KBM-7 (cell line): ENCODE measurements around the gene PKIG.
"Not testable (repeated sequence)": the region's sequence is repeated elsewhere in the genome, so short reads cannot be mapped to it uniquely, and the experiment has no call there.

Experiments used
- DNase-seq: peaks from one replicate; pipeline ENCODE4 v3.0.0-alpha.2; 2015
- in situ Hi-C: fragments of 300-500 bp; cut with MboI; formaldehyde crosslinking; loops from 2 replicates; pipeline ENCODE4 v1.14.3; 2020; ENCODE audit warnings: low sequenced_read_pairs, low pct_unique_long_range_greater_than_20kb, mixed read lengths

PKIG gene

GRCh38 chr20:44582311-44583025, at the start of gene PKIG:
Gene PKIG, plus strand, starts transcription at chr20:44582579. Its CDS starts 31,978 bp downstream, at chr20:44614557.
- in situ Hi-C loops, result no loop called here
- DNase-seq, result peak; percentile 29

GRCh38 chr20:44532981-44533331, 49.4 kb upstream of the PKIG start:
- in situ Hi-C loops, result no loop called here
- DNase-seq, result no peak

- in situ Hi-C loops, result no loop called here
- DNase-seq, result no peak
These were observed 48.5 kb upstream of the PKIG start for GRCh38 chr20:44533928-44534327.

- DNase-seq, result peak; percentile 41
- in situ Hi-C loops, result no loop called here
These were observed 46.2 kb upstream of the PKIG start for GRCh38 chr20:44536175-44536574.

GRCh38 chr20:44537993-44538392, 44.4 kb upstream of the PKIG start:
- no peak for DNase-seq
- in situ Hi-C loops, result no loop called here

- in situ Hi-C loops, result no loop called here
- no peak for DNase-seq
These were observed 41.5 kb upstream of the PKIG start for GRCh38 chr20:44540834-44541233.

- no peak for DNase-seq
- in situ Hi-C loops, result no loop called here
These were observed 40.4 kb upstream of the PKIG start for GRCh38 chr20:44541992-44542391.

- DNase-seq, result no peak
- in situ Hi-C loops, result no loop called here
These were observed 39.5 kb upstream of the PKIG start for GRCh38 chr20:44542890-44543289.

GRCh38 chr20:44543358-44543757, 39.0 kb upstream of the PKIG start:
- DNase-seq, result no peak
- in situ Hi-C loops, result no loop called here

GRCh38 chr20:44544263-44544662, 38.1 kb upstream of the PKIG start:
- DNase-seq, result no peak
- in situ Hi-C loops, result no loop called here

GRCh38 chr20:44547419-44547818, 35.0 kb upstream of the PKIG start:
- DNase-seq, result no peak
- in situ Hi-C loops, result no loop called here

- no peak for DNase-seq
These were observed 33.3 kb upstream of the PKIG start for GRCh38 chr20:44549123-44549522.

GRCh38 chr20:44552050-44552449, 30.3 kb upstream of the PKIG start:
- DNase-seq, result no peak
- in situ Hi-C loops, result no loop called here

More at GRCh38 chr20:44549123-44549522, 33.3 kb upstream of the PKIG start:
- in situ Hi-C loops, result no loop called here

- in situ Hi-C loops, result no loop called here
- no peak for DNase-seq
These were observed 29.8 kb upstream of the PKIG start for GRCh38 chr20:44552568-44552949.

- in situ Hi-C loops, result no loop called here
- no peak for DNase-seq
These were observed 29.1 kb upstream of the PKIG start for GRCh38 chr20:44552950-44553908.

GRCh38 chr20:44559302-44559701, 23.1 kb upstream of the PKIG start:
- in situ Hi-C loops, result no loop called here
- DNase-seq, result no peak

- in situ Hi-C loops, result no loop called here
These were observed 22.1 kb upstream of the PKIG start for GRCh38 chr20:44560229-44560628.

GRCh38 chr20:44560818-44561217, 21.6 kb upstream of the PKIG start:
- DNase-seq, in situ Hi-C loops: not testable (repeated sequence)

More at GRCh38 chr20:44560229-44560628, 22.1 kb upstream of the PKIG start:
- DNase-seq, result no peak

GRCh38 chr20:44561876-44562275, 20.5 kb upstream of the PKIG start:
- DNase-seq, result no peak
- in situ Hi-C loops, result no loop called here

GRCh38 chr20:44566018-44566417, 16.4 kb upstream of the PKIG start:
- DNase-seq, result no peak

More at GRCh38 chr20:44566018-44566417, 16.4 kb upstream of the PKIG start:
- in situ Hi-C loops, result no loop called here
